Uterus (tissue), 4 donors: ENCODE results near the gene USP10. TPM values are rescaled to one million over a fixed set of nuclear protein-coding genes. Genes with fewer than 3 reads are reported as not detected.

Experiments used
- DNase-seq, 2 donors: peaks; one replicate each; pipeline ENCODE4 v3.0.0-alpha.2; 2019 to 2020
- H3K27ac ChIP-seq, 2 donors: fragments of 200-600 bp; sonication (generic); 1 replicate in 1 of 2; 2 replicates in 1 of 2; pipeline ENCODE4 v1.5.1; 2016 to 2018
- H3K27me3 ChIP-seq, 2 donors: fragments of 200-600 bp; sonication (generic); one replicate each; pipeline ENCODE4 v1.5.1; 2018 to 2019; ENCODE audit warnings: control low read depth in 1 of 2
- H3K36me3 ChIP-seq, 2 donors: fragments of 200-600 bp; sonication (generic); one replicate each; pipeline ENCODE4 v1.5.1; 2019; ENCODE audit warnings: control low read depth in 1 of 2
- H3K4me1 ChIP-seq, 2 donors: fragments of 200-600 bp; sonication (generic); one replicate each; pipeline ENCODE4 v1.5.1; 2018 to 2019; ENCODE audit warnings: control low read depth in 1 of 2
- H3K4me3 ChIP-seq, 2 donors: fragments of 200-600 bp; sonication (generic); 1 replicate in 1 of 2; 2 replicates in 1 of 2; pipeline ENCODE4 v1.5.1; 2018 to 2019; ENCODE audit warnings: mild to moderate bottlenecking in 1 of 2
- H3K9me3 ChIP-seq, 2 donors: fragments of 200-600 bp; sonication (generic); one replicate each; pipeline ENCODE4 v1.5.1; 2019; ENCODE audit warnings: control low read depth in 1 of 2
- POLR2A ChIP-seq, 2 donors: fragments of 450-650 bp; IDR thresholded peaks; one replicate each; pipeline ENCODE4 v1.6.1; 2016; ENCODE audit warnings: antibody characterized with exemption in 2 of 2, mild to moderate bottlenecking in 1 of 2, moderate library complexity in 1 of 2
- intact Hi-C: fragments of 100-400 bp; cut with DNase I; formaldehyde crosslinking; loops from one replicate; pipeline ENCODE4 v1.15.1; 2023; ENCODE audit warnings: low total_unique reads
- total RNA-seq, 4 donors: library from RNA; depleted of rRNA in 3 of 4; stranded (reverse); fragments of >200 nt in 3 of 4; gene quantifications; one replicate each; pipeline versions ENCODE4 v1.1.0 to v1.2.4, GENCODE V29; 2014 to 2023
- TF ChIP-seq, protein P1 (sequence below), 4 experiments: fragments of 200-600 bp in 2 of 4; fragments of 450-650 bp in 2 of 4; sonication (generic) in 2 of 4; IDR thresholded peaks; one replicate each; pipeline ENCODE4 v1.5.1; 2016 to 2019; ENCODE audit warnings: antibody characterized with exemption in 4 of 4, mild to moderate bottlenecking in 2 of 4, moderate library complexity in 1 of 4
- donor health status: DM: yes; HTN: yes; CAD: no.

USP10 gene
- total RNA-seq, 4 donors from 2014 or later = 12.6 to 83.3 (median 44.2) TPM

DNA sequence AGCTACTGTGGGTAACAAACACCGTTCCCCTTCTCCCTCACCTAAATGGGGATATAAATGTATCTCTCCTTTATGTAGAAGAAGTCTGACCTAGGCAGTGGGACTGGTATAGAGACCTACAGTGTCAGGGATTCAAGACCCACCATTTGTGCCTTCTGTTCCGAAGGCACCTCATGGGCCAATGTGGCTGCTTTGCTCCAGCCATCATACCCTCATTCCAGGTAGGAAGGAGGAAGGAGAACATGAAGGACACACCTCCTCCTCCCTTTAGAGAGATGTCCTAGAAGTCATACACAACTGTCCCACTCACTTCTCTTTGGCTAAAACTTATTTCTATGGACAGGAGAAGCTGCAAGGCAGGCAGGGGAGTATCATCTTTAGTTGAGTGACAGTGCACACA is 111.7 kb downstream of the USP10 start:
- no peak for DNase-seq
- H3K27me3 ChIP-seq = no peaks in the 10 kb centered on the region
- H3K9me3 ChIP-seq = no peaks in the 10 kb centered on the region
- intact Hi-C loops = no loop called here
- no peaks in the 10 kb centered on the region for H3K4me1 ChIP-seq
- no peaks in the 10 kb centered on the region for H3K36me3 ChIP-seq
- TF ChIP-seq, protein P1, sequence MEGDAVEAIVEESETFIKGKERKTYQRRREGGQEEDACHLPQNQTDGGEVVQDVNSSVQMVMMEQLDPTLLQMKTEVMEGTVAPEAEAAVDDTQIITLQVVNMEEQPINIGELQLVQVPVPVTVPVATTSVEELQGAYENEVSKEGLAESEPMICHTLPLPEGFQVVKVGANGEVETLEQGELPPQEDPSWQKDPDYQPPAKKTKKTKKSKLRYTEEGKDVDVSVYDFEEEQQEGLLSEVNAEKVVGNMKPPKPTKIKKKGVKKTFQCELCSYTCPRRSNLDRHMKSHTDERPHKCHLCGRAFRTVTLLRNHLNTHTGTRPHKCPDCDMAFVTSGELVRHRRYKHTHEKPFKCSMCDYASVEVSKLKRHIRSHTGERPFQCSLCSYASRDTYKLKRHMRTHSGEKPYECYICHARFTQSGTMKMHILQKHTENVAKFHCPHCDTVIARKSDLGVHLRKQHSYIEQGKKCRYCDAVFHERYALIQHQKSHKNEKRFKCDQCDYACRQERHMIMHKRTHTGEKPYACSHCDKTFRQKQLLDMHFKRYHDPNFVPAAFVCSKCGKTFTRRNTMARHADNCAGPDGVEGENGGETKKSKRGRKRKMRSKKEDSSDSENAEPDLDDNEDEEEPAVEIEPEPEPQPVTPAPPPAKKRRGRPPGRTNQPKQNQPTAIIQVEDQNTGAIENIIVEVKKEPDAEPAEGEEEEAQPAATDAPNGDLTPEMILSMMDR (IDR thresholded peaks at IDR 0.05) = no peak
- TF ChIP-seq POLR2A (IDR thresholded peaks at IDR 0.05) = no peak
- no peak overlapping the region for H3K4me3 ChIP-seq
- peak overlapping the region; percentile 55 to 65 for H3K27ac ChIP-seq

DNA sequence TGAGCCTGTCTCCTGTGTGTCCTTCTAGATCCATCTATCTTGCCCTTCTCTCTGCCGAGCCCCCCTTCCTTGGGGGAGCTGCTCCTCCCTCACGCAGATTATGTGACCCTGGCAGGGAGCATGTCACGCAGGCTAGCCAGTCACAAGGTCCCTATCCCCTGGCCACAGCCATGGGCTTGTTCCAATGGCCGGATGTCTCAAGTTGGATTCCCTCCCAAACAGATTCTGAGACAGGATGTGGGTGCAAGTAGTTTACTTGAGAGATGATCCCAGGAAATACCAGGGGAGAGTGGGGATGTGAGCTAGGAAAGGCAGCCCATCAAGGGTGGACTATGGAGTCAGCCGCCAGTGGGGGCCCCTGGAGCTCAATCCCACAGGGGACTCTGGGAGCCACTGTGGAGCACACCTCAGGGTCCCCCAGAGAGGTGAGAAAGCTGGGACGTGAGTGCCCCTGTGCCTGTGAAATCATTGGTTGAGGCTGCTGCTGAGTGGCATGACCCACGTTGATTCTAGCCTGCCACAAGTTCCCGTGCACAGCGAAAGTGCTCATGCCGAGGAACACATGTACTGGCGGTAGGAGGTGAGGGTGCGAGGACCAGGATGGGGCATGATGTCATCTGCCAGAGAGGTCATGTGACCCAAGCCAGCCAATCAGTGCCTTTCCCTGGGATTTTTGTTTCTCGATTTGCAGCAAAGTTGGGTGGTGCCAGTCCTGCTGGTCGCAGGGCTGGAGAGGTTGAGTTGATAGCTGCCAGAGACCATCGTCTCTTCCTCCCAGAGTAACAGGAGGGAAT is 113.5 kb downstream of the USP10 start:
- TF ChIP-seq, protein P1 (IDR thresholded peaks at IDR 0.05) = no peak
- TF ChIP-seq POLR2A (IDR thresholded peaks at IDR 0.05) = no peak
- no peaks in the 10 kb centered on the region for H3K27me3 ChIP-seq
- H3K27ac ChIP-seq = no peak overlapping the region
- intact Hi-C loops = no loop called here
- no peaks in the 10 kb centered on the region for H3K4me1 ChIP-seq
- no peaks in the 10 kb centered on the region for H3K9me3 ChIP-seq
- H3K36me3 ChIP-seq = no peaks in the 10 kb centered on the region
- DNase-seq = no peak
- no peak overlapping the region for H3K4me3 ChIP-seq

DNA sequence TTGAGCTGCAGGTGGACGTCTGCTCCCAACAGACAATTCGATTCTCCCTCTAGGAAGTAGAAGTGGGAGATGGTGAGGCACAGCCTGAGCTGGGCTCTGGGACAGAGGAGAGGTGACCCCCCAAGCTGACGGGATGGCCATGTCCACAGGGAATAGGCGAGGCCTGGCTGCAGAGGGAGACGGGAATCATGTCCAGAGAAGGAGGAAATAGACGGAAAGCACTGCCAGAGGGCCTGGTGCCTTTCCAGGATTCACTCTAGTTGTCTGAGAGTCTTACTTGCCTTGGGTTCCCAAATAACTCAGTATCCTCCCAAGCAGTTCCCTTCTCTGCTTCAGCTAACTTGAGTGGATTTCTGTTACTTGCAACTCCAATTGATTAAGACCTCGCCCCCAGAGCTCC is 115.7 kb downstream of the USP10 start:
- intact Hi-C loops = no loop called here
- no peaks in the 10 kb centered on the region for H3K9me3 ChIP-seq
- no peaks in the 10 kb centered on the region for H3K4me1 ChIP-seq
- DNase-seq = no peak
- no peaks in the 10 kb centered on the region for H3K27me3 ChIP-seq
- no peaks in the 10 kb centered on the region for H3K36me3 ChIP-seq
- no peak for TF ChIP-seq POLR2A (IDR thresholded peaks at IDR 0.05)
- TF ChIP-seq, protein P1 (IDR thresholded peaks at IDR 0.05) = no peak
- H3K27ac ChIP-seq = no peak overlapping the region
- no peak overlapping the region for H3K4me3 ChIP-seq

DNA sequence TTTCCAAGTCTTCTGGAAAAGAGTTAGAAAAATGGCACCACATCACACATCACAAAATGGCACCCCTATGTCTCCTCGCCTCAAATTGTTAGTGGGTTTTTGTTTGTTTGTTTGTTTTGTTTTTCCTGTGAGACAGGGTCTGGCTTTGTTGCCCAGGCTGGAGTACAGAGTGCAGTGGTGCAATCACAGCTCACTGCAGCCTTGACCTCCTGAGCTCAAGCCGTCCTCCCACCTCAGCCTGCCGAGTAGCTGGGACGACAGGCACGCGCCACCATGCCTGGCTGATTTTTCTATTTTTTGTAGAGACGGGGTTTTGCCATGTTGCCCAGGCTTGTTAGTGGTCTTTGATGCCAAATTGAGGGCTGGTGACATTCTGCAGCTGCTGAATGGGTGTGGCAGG is 116.2 kb downstream of the USP10 start:
- TF ChIP-seq POLR2A (IDR thresholded peaks at IDR 0.05) = no peak
- TF ChIP-seq, protein P1 (IDR thresholded peaks at IDR 0.05) = no peak
- Histone ChIP-seq H3K9me3 (no peaks in the 10 kb centered on the region), H3K4me3 (no peak overlapping the region), H3K27ac (no peak overlapping the region), H3K36me3 (no peaks in the 10 kb centered on the region), H3K4me1 (no peaks in the 10 kb centered on the region), H3K27me3 (no peaks in the 10 kb centered on the region)
- intact Hi-C loops = no loop called here
- DNase-seq = no peak

DNA sequence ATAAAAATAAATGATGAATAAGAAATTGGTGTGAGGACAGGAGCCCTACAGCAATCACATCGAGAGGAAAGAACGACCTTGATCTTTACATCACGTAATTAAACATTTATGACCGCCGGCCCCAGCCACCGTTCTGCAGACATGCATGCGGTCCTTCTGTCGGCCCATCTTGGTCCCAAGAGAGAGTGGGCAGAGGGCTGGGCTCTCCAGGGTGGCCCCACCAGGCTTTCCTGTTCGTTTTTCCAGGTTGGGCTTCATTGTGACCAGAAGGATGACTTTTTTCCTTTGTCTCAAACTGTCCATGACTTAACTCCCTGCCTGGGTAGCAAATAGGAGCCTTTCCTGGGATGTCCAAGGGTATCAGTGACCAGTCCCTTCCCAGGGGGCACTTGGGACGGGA is 116.7 kb downstream of the USP10 start:
- intact Hi-C loops = no loop called here
- H3K27ac ChIP-seq = no peak overlapping the region
- H3K4me3 ChIP-seq = no peak overlapping the region
- H3K36me3 ChIP-seq = no peaks in the 10 kb centered on the region
- no peaks in the 10 kb centered on the region for H3K27me3 ChIP-seq
- no peaks in the 10 kb centered on the region for H3K4me1 ChIP-seq
- DNase-seq = no peak
- H3K9me3 ChIP-seq = no peaks in the 10 kb centered on the region
- no peak for TF ChIP-seq POLR2A (IDR thresholded peaks at IDR 0.05)
- TF ChIP-seq, protein P1 (IDR thresholded peaks at IDR 0.05) = no peak
